ENCODE measurements around the gene MYH3.

DNA sequence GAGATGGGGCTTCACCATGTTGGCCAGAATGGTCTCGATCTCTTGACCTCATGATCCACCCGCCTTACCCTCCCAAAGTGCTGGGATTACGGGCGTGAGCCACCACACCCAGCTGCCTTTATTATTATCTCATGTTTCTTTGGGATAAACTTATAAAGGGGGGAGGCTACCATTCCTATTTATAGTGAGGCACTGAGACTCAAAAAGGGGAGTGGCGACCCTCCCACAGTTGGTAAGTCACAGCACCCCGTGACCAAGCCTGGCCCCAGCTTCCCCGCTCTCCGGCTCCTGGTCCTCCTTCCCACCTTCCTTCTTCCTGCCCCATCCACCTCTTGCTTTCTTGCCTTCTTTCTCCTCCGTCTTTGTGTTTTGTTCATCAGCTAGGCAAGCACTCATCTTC lies 5.2 kb downstream of the MYH3 start:
- TF ChIP-seq, protein P1, sequence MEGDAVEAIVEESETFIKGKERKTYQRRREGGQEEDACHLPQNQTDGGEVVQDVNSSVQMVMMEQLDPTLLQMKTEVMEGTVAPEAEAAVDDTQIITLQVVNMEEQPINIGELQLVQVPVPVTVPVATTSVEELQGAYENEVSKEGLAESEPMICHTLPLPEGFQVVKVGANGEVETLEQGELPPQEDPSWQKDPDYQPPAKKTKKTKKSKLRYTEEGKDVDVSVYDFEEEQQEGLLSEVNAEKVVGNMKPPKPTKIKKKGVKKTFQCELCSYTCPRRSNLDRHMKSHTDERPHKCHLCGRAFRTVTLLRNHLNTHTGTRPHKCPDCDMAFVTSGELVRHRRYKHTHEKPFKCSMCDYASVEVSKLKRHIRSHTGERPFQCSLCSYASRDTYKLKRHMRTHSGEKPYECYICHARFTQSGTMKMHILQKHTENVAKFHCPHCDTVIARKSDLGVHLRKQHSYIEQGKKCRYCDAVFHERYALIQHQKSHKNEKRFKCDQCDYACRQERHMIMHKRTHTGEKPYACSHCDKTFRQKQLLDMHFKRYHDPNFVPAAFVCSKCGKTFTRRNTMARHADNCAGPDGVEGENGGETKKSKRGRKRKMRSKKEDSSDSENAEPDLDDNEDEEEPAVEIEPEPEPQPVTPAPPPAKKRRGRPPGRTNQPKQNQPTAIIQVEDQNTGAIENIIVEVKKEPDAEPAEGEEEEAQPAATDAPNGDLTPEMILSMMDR (IDR thresholded peaks at IDR 0.05; ENCODE audit: low read depth, low read length), result no peak
- no peak for TF ChIP-seq EZH2phosphoT487 (IDR thresholded peaks at IDR 0.05; ENCODE audit: low read depth)
